ENCODE results near the gene NEGR1. TPM values are rescaled to one million over a fixed set of nuclear protein-coding genes. Genes with fewer than 3 reads are reported as not detected.

NEGR1 gene
- total RNA-seq, 1 experiment from 2014 or later = 2.9 TPM

DNA sequence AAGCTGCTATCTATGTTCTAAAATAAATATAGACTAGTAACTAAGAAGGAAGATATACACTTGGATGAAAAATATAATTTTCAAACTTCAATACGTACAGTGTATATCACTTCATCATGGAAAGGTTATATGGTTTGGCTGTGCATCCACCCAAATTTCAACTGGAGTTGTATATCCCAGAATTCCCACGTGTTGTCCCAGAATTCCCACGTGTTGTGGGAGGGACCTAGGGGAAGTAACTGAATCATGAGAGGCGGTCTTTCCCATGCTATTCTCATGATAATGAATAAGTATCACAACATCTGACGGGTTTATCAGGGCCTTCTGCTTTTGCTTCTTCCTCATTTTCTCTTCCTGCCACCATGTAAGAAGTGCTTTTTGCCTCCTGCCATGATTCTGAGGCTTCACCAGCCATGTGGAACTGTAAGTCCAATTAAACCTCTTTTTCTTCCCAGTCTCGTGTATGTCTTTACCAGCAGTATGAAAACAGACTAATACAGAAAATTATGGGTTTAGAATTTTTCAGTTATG is 10.7 kb downstream of the NEGR1 start:
- CTCF ChIA-PET = no interaction called here
- no peaks in the 10 kb centered on the region for H3K36me3 Mint-ChIP-seq
- no peak overlapping the region for H3K4me3 Mint-ChIP-seq
- no peak for ATAC-seq
- no peak for TF ChIP-seq ZNF121 (CRISPR knock-in tag; IDR thresholded peaks at IDR 0.05)
- TF ChIP-seq ZNF317 (CRISPR knock-in tag; IDR thresholded peaks at IDR 0.05; ENCODE audit: borderline replicate concordance, low read depth) = no peak
- TF ChIP-seq FOXJ3 (CRISPR knock-in tag; IDR thresholded peaks at IDR 0.05; ENCODE audit: borderline replicate concordance) = no peak
- no peak for TF ChIP-seq CREM (CRISPR knock-in tag; IDR thresholded peaks at IDR 0.05)
- no peak for TF ChIP-seq JUN (CRISPR knock-in tag; IDR thresholded peaks at IDR 0.05)
- TF ChIP-seq ZNF396 (CRISPR knock-in tag; IDR thresholded peaks at IDR 0.05; ENCODE audit: borderline replicate concordance) = no peak
- no peak for TF ChIP-seq NR3C1 (CRISPR knock-in tag; conservative IDR thresholded peaks at IDR 0.05; ENCODE audit: low read depth)
- TF ChIP-seq HMGA2 (CRISPR knock-in tag; IDR thresholded peaks at IDR 0.05) = no peak
- no peak for TF ChIP-seq JAZF1 (CRISPR knock-in tag; IDR thresholded peaks at IDR 0.05)
- TF ChIP-seq, protein P1, sequence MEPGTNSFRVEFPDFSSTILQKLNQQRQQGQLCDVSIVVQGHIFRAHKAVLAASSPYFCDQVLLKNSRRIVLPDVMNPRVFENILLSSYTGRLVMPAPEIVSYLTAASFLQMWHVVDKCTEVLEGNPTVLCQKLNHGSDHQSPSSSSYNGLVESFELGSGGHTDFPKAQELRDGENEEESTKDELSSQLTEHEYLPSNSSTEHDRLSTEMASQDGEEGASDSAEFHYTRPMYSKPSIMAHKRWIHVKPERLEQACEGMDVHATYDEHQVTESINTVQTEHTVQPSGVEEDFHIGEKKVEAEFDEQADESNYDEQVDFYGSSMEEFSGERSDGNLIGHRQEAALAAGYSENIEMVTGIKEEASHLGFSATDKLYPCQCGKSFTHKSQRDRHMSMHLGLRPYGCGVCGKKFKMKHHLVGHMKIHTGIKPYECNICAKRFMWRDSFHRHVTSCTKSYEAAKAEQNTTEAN (CRISPR knock-in tag; IDR thresholded peaks at IDR 0.05) = no peak
- TF ChIP-seq, protein P2, sequence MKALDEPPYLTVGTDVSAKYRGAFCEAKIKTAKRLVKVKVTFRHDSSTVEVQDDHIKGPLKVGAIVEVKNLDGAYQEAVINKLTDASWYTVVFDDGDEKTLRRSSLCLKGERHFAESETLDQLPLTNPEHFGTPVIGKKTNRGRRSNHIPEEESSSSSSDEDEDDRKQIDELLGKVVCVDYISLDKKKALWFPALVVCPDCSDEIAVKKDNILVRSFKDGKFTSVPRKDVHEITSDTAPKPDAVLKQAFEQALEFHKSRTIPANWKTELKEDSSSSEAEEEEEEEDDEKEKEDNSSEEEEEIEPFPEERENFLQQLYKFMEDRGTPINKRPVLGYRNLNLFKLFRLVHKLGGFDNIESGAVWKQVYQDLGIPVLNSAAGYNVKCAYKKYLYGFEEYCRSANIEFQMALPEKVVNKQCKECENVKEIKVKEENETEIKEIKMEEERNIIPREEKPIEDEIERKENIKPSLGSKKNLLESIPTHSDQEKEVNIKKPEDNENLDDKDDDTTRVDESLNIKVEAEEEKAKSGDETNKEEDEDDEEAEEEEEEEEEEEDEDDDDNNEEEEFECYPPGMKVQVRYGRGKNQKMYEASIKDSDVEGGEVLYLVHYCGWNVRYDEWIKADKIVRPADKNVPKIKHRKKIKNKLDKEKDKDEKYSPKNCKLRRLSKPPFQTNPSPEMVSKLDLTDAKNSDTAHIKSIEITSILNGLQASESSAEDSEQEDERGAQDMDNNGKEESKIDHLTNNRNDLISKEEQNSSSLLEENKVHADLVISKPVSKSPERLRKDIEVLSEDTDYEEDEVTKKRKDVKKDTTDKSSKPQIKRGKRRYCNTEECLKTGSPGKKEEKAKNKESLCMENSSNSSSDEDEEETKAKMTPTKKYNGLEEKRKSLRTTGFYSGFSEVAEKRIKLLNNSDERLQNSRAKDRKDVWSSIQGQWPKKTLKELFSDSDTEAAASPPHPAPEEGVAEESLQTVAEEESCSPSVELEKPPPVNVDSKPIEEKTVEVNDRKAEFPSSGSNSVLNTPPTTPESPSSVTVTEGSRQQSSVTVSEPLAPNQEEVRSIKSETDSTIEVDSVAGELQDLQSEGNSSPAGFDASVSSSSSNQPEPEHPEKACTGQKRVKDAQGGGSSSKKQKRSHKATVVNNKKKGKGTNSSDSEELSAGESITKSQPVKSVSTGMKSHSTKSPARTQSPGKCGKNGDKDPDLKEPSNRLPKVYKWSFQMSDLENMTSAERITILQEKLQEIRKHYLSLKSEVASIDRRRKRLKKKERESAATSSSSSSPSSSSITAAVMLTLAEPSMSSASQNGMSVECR (CRISPR knock-in tag; IDR thresholded peaks at IDR 0.05; ENCODE audit: borderline replicate concordance) = no peak
- no peak for TF ChIP-seq GTF2I (CRISPR knock-in tag; conservative IDR thresholded peaks at IDR 0.05)
- TF ChIP-seq CTCF (IDR thresholded peaks at IDR 0.05) = no peak
- no peak for TF ChIP-seq PRRX2 (CRISPR knock-in tag; IDR thresholded peaks at IDR 0.05)
- no peak for TF ChIP-seq SMAD4 (CRISPR knock-in tag; IDR thresholded peaks at IDR 0.05)
- no peak for TF ChIP-seq TEAD1 (CRISPR knock-in tag; IDR thresholded peaks at IDR 0.05)
- no peak for TF ChIP-seq ATF6 (CRISPR knock-in tag; IDR thresholded peaks at IDR 0.05)
- no peak for TF ChIP-seq ZNF138 (CRISPR knock-in tag; conservative IDR thresholded peaks at IDR 0.05)
- no peak for TF ChIP-seq KAT7 (CRISPR knock-in tag; IDR thresholded peaks at IDR 0.05; ENCODE audit: borderline replicate concordance)
- no peak overlapping the region for H3K27ac Mint-ChIP-seq
- POLR2A ChIA-PET = no interaction called here
- H3K4me1 Mint-ChIP-seq = no peaks in the 10 kb centered on the region
- no peaks in the 10 kb centered on the region for H3K27me3 Mint-ChIP-seq (ENCODE audit: low read depth)
- H3K9me3 Mint-ChIP-seq = no peaks in the 10 kb centered on the region
- DNase-seq (ENCODE audit: low spot score) = no peak
